Stimulated activated CD4-positive, alpha-beta T cell treated with anti-CD3 and anti-CD28 coated beads, Interleukin-4, amount 100 ng/mL, for 24 hours (primary cell): ENCODE results near the gene PTPRD.

ENCODE experiments used
- DNase-seq: peaks from one replicate; pipeline ENCODE4 v3.0.0-alpha.2; 2020

Gene PTPRD

DNA sequence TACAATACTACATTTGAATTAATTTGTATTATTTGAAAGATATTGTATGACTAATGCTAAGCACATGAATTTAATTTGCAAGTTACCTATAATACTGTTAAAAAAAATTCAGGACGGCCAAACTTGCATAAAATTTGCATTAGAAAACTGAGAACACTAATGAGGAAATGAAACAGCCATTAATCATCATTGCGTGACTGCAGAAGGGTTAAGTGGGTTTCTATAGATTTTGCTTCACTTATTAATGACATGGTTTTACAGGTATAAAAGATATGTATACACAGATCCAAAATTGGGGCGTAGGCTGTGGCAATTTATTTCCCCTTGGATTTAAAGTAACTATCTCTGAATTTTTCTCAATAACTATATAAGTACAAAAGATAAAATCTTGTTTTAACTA is 882.6 kb downstream of the PTPRD start:
- DNase-seq: no peak

DNA sequence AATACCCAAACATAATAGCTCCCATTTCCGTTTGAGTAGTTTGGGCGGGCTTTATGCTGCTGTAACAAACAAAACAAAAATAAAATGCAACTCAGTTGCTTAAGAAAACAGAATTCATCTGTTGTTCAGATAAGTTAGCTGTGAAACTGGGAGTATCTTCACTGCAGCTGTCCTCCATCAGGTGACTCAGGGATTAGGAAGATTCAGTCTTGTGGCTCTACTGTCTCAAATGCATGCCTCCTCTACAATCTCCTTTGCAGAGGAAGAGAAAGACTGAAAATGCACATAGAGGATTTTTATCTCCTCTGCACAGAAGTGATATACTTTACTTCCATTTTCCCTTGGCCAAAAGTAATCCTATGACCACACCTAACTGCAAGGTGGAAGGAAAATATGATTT is 883.7 kb downstream of the PTPRD start:
- no peak for DNase-seq

DNA sequence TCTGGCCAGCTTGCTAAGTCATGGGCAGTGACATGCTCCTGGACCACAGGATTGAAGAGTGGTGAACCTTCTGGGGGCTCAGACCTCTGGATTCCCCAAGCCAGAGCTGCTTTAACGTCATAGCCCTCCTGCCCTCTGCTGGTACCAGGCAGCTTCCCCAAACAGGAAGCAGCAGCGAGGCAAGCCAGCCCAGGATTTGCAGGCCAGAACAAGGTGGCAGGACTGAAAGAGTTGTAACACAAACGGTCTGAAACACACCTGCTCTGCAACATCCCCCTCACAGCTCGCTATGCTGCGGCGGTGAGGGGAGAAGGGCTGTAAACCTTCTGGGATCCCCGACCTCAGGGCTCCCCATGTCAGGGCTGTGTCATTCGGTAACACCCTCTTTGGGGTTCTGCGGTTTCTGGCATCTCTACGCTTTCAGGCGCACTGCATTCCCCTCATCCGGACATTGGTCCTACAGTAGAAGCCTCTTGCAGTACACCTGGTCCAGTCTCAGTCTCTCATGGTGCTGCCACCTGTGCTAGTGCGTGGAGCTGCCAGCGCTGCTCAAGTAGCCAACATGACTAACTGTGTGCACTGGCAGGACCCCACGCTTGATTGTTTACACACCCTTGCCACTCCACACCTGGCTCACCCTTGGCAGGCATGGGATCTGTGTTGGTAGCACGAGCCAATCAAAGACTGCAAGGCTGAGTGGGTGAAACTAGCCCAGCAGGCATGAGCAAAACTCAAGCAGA is 893.3 kb downstream of the PTPRD start:
- no peak for DNase-seq

DNA sequence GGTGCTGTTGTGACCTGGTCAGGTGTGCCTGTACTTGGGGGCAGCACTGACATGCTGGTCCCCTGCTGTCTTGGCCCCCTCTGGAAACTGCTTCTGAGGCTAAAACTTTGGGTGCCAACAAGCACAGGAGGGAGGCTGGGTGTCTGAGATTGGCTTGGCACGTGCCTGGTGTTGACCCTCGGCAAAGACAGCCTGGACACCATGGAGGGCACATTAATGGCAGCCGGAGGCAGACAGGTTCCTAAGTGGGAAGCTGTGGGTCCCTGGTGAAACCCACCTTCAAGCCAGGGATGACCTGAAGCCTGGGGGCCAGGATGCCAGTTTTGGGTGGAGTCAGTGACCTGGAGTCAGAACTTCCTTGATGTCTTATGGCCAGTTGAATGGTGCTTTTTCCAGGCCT is 894.1 kb downstream of the PTPRD start:
- no peak for DNase-seq

DNA sequence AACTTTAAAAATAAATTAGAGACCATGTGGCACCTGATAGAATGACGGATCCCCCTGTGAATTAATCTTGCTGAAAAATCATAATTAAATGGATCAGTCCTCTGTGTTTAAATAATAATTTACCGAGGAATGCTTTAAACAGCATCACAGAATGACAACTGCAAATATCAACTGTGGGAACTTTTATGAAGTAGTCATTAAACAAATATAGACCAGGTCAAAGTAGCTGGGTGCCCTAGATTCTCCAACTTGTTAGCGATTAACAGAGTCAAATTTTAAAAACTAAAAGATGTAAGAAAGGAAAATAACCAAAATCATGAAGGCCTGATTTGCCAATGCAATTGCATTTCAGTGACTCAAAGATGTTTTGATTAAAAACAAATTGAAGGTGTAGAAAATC is 933.4 kb downstream of the PTPRD start:
- no peak for DNase-seq

DNA sequence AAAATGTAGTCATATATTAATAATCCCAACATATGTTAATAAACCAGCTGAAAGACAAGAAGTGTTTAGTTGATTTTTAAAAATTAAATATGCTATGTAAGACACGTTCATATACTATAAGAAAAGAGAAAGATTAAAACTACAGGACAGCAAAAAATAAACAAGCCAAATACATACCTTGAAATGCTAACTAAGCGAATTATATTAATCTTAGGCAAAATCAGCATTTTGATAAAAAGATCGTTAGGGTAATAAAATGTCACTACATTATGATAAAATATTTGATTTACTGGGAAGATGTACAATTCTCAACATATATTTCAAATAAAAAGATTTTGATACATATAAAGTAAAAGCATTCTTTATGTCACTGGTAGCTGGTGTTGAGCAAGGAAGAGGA is 938.3 kb downstream of the PTPRD start:
- DNase-seq: no peak

DNA sequence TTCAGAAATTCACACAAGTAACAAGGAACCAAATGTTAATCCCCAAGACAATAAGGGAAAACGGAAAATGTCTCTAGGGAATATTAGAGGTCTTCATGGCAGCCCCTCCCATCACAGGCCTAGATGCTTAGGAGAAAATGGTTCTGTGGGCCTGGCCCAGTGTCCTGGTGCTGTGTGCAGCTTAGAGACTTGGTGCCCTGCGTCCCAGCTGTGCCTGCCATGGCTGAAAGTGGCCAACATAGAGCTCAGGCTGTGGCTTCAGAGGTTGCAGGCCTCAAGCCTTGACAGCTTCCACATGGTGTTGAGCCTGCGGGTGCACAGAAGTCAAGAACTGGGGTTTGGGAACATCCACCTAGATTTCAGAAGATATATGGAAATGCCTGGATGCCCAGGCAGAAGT is 942.3 kb downstream of the PTPRD start:
- DNase-seq: no peak

DNA sequence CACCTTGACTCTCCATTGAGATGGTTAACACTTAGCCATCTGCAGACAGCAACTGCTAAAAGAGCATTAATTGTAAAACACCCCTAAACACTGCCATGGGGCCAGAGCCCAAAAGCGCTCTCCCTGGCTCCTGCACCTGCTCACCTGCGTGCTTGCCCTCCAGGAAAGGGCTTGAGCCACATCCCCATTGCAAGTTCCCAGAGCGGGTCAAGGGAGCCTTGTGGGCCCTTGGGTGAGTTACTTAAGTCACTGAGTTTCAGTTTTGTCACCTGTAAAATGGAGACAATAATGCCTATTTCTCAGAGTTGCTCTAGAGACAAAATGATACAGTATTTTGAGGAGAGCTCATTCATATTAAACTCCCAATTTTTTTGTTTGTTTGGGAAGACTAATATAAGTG is 967.8 kb downstream of the PTPRD start:
- DNase-seq: no peak

DNA sequence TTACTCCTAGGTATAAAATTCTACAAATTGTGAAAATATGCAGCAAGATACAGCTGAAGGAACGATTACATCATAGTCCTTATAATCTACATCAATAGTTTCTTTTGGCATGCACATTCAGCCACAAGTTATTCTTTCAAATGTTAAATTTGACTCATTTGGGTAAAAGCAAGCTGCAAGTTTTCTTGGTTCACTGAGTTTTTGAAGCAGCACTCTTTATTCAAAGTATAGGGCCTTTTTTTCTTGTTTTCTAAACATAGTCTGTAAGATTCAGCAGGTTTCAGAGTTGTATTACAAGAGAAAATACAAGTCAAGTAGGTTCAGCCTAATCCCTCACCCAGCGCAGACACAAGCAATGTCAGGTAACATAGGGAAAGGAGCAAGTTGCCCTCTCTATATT is 981.5 kb downstream of the PTPRD start:
- DNase-seq: no peak

DNA sequence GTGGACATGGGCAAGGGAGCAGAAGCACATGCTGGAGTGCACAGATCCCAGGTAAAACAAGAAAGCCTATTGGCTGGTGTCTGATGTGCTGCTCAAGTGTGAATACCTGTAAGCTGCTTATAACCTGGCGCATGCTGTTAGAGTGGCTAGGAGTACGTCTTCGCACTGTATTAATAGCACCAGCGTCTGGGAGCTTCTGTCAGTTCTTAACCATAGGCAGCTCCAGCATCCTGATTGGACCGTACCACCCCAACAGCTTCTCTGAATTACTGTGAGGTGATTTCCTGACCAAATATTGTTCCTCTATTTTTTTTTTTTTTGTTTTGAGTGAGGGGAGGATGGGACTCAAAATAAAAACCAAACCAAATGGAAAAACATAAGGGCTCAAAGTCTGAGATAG is 987.6 kb downstream of the PTPRD start:
- DNase-seq: no peak

DNA sequence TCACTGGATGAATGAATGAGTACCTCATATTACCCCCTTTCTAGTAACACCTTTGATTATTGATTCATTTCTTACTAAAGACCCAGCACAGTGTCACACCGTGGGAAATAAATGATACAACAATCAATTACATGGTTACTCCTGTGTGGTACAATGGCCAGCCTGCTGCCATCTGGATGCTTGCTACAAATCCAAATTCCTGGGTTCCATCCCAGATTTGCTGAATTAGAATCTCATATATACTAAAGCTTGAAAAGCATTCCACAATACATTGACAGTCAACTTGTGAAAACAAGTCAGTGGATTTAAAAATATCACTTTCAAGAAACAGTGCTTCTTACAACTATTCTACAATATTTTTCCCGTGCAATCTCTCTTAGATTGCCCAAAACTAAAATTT is 989.3 kb downstream of the PTPRD start:
- DNase-seq: no peak

DNA sequence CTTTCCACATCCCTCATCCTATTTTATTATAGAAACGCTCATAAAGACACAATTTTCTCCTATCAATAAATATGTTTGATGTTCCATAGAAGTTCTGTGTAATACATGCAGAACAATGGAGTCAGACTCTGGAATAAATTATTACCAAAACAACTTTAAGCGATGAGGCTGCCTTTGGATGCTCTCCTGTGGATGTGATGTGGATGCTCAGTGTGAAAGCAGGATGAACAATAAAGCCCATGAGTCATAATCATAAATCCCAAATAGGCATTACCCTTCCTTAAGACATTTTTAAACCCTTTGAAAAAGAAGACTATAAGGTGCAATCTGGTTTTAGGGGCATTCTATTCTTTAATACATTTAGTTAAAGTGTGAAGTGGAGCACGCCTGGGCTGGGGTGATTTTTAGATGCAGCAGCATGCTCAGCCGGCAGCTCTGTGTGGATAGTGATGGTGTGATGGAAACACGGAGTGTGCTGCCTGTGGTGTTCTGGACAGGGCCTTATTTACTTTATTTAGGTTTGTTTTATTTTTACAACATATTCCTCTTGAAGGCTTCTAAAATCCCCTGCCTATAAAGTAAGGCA is 991.4 kb downstream of the PTPRD start:
- no peak for DNase-seq

DNA sequence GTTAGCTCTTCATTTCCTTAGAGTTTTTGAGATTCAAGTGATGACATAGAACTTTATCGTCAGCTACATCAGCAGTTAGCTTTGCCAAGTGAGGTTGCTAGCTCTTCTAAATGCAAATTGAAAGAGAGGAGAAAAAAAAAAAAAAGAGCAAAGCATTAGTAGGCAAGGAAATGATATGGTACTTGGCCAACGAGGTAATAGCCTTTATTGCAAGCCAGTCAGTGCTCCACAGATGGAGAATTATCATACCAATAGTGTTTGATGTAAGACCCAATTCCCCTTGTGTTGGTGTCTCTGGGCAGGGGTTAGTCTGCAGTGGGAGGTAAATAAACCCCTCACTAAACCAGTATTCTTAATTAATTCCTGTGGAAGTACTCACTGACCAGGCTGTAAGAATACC is 992.1 kb downstream of the PTPRD start:
- DNase-seq: no peak

DNA sequence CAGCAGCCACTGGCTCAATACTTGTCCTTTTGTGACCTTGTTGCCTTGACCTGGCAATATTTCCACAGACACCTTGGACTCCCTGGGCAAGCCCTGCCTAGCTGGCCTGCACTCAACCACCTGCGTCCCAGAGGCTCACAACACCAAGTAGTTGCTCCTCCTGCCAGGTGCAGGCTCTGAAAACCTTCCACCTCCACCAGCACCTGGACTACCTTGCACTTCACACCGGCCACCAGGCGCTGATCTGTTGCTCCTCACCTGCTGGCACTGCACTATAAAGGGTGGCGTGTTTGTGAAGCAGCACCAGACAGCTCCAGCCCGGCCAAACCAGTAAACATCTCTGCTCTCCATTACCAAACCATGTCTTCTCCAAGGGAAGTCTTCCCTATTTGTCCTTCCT is 997.7 kb downstream of the PTPRD start:
- DNase-seq: peak; percentile 3

DNA sequence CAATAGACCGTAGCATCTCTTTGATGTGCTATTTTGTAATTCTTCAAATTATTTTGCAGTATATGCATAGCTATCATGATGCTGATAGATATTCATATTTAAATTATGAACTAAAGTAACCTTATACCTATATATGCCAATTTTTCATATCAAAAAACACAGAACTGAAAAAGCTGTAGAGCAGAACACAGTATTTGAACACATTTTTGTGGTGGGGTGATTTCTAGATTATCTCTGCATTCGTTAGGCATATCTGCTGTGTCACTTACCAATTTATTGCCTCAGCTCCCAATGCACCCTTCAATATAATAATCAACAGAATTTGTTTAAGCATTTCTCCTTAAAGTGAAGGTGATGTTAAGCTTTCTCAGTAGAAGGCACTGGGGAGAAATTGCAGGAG is 998.2 kb downstream of the PTPRD start:
- no peak for DNase-seq

DNA sequence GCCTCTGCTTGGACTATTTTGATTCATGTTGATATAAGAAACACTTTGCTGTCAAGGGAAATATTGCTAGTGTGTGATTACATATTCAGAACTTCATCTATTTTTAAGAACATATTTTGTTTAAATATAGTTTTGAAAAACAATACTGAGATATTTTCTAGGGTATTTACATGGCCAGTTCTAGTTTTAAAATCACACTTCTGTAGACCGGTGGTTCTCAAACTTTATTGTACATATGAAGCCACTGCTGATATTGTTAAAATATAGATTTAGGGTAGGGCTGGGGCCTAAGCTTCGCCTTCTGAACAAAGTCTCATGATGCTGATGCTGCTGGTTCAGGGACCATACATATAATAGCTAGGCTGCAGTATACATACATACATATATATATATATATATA is 1000.0 kb downstream of the PTPRD start:
- no peak for DNase-seq

DNA sequence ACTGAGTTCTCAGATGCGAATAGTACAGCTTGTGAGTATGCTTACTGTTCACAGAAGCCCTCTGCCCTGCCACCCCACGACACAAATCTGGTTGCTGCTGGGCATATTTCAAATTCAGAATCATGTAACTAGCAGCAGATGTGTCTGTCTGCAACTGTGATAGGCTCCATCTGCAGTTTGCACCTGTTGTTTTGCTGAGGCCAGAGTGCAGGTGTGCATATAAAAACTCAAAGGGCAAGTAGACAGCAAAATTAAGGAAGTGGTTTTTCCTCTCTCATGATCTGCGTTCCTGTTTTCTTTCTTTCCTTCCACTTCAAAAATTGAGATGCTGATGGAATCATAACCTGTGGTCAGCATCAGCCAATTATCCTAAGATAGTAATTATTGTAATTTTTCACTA is 1000.5 kb downstream of the PTPRD start:
- no peak for DNase-seq

DNA sequence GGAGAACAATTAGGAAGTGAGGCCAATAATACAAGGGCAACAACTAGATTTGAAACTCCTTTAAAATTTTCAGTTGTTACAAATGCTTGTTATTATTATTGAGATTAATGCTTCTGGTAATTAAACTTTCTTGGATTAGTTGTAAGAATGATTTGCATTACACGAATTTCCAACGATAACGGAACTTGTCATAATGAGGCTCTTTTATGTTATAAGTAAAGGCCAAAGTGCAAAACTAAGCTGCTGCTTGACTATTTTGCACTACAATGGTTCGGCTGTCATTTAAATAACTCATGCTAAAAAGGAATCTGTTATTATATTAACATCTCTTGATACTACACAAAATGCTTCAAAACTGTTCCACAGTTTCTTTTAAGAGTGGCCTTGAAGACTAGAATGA is 1007.1 kb downstream of the PTPRD start:
- DNase-seq: no peak

DNA sequence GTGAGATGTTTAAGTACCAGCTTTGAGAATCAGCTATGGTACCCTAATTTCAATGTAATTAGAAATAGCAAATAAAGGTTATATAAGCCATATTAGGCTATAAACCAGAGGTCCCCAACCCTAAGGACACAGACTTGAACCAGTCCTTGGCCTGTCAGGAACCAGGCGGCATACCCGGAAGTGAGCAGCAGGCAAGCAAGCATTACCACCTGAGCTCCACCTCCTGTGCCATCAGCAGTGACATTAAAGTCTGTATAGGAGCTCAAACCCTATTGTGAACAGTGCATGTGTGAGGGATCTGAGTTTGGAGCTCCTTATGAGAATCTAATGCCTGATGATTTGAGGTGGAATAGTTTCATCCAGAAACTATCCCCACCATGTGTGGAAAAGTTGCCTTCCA is 1009.5 kb downstream of the PTPRD start:
- no peak for DNase-seq

DNA sequence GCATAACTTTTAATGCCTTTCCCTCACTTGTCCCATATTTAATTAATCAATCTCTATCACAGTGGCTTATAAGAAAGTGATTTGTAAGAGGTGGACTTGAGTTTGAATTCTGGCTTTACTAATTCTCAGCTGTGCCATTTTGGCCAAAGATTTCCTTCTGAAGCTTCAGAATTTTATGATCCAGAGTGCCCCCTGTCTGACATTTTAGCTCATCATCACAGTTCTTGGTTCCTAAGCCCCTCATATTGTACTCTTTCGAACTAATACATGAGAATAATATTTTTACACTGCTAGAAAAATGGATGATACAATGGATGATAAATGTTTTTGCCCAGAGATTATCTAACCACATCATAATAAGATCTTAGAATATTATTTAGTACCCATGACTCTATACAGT is 1014.1 kb downstream of the PTPRD start:
- no peak for DNase-seq

DNA sequence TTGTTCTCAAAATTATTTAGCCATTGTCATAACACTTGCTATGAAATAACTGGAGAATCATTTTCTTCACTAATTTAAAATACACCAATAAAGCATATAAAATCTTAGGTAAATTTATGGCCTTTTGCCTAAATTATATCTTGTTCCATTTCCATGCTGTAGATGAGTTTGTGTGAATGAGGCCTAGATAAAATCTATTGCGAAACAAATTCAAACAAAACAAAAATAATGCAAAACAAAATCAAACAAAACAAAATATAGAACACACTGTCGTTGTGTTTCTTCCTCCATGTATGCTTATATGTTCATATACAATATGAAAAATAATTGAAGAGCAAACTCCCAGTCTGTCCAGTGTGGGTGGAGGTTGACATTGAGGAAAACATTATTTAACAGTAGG is 1020.7 kb downstream of the PTPRD start:
- no peak for DNase-seq

DNA sequence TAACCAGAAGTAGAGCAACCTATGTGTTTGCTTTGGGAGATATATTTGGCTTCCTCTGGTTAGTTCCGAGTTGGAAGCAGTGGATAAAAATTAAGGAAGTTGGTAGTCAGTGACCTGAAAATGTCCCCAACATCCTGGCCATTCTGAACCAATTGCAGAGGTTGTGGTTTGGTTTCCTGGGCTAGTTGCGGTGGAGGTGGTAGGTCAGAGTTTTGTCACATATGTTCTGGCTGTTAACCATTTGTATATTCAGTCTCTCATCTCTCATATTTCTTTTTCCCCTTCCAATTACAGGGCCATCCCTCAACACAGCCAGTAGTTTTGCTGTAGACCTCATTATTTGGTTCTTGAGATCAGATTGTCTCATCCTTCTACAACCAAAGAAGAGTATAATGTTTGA is 1026.9 kb downstream of the PTPRD start:
- DNase-seq: no peak

DNA sequence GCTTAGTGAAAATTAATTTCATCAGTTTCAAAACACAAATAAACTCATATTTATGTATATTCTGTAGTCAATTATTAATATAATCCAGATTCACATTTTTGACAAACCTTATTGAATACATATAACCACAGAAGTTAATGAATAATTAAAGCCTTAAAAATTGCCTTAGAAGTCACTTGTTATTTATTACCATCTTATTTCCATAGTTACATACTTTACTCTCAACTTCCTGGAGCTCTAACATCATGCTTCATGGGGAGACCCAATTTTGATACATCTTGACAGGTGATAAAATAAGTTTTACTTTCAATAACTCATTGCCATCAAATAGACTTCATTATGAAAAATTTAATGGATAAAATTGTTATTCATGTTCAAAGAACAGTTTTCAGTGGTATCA is 1038.7 kb downstream of the PTPRD start:
- no peak for DNase-seq

DNA sequence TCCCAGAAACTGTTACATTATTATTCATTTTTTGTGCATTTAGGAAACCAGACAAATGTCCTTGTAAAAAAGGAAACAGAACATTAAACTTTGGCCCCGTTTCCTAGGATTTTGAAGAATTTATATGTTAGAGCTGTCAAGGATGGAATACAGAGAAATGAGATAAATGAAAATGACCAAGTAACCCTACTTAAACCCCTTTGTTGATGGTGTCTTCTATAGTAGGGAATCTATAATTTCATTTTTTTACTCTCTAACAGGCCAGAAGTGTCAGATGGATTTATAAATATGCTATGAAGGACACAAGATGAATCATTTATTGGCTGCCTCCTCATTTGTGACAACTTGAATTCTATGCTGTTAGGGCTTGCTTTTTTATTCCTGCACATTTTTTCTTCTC is 1047.1 kb downstream of the PTPRD start:
- no peak for DNase-seq

DNA sequence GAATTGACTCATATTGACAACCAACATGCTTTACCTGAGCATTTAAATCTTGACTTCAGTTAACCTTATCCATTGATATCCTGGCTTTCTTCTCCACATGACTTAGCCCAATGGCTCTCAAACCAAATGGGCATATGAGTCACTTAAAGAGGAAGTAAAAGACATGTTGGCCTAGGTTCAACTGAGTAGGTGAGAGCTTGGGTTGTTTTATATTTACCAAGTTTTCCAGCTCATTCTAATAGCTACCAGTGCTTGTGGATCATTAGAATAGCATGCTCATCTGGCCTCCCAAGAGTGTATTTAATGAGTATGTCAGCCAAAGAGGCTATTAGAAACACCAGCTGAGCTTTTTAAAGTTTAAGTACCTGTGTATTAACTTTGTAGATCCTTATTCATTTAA is 1049.0 kb downstream of the PTPRD start:
- no peak for DNase-seq
